GM12874 (cell line): ENCODE data around the gene EID1.

ENCODE experiments used
- TF ChIP-seq, protein P1 (sequence below): IDR thresholded peaks from 2 replicates; pipeline ENCODE4 v1.5.1; 2011; ENCODE audit warnings: low read depth, mild to moderate bottlenecking, control low read depth, low read length, moderate library complexity; ENCODE audit not compliant: insufficient read depth

The EID1 gene

DNA sequence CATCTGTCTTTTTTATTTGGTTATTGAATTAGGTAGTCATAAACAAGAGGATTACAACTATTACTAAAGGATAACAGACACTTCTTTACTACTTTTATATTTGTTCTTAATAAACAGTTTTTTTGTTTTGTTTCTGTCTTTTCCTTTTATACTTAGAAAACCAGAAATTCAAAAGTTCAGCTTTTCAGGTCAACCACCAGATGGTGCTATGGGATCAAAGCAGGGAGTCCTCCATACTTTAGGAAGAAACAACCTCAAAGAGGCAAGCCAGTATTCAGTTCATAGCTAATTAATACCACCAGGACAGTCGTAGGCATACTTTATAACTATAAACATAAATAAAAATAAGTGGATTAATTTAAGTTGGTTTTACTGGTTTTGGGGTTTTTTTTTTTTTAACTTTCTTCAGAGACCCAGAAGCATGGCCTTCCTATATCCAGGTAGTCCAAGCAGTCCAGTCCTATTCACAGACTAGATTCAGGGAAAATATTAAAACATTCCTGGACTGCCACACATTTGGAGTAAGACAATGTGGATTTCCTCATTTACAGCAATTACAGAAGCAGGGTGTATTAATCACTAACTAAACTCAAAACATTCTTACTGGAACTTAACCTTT is 16.0 kb upstream of the EID1 start:
- TF ChIP-seq, protein P1, sequence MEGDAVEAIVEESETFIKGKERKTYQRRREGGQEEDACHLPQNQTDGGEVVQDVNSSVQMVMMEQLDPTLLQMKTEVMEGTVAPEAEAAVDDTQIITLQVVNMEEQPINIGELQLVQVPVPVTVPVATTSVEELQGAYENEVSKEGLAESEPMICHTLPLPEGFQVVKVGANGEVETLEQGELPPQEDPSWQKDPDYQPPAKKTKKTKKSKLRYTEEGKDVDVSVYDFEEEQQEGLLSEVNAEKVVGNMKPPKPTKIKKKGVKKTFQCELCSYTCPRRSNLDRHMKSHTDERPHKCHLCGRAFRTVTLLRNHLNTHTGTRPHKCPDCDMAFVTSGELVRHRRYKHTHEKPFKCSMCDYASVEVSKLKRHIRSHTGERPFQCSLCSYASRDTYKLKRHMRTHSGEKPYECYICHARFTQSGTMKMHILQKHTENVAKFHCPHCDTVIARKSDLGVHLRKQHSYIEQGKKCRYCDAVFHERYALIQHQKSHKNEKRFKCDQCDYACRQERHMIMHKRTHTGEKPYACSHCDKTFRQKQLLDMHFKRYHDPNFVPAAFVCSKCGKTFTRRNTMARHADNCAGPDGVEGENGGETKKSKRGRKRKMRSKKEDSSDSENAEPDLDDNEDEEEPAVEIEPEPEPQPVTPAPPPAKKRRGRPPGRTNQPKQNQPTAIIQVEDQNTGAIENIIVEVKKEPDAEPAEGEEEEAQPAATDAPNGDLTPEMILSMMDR: peak; percentile 63

DNA sequence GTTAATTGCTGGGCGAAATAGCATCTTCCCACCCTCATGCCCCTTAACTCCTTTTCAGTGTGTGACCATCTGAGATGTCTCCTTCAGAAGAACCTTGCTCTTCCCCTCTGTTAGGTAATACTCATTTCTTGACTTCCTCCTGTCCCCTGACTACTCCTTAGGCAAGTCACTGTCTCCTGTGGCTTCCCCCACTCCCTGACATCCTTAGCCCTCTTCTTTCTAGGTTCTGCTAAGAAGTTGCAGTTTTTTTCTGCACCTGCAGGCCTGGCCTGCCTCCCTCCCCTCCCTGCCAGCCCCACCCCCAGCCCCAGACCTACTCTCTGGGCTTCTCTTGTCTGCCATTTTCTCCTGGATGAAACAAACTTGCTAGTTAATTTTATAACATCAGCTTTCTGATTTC is 15.2 kb upstream of the EID1 start:
- TF ChIP-seq, protein P1: no peak

DNA sequence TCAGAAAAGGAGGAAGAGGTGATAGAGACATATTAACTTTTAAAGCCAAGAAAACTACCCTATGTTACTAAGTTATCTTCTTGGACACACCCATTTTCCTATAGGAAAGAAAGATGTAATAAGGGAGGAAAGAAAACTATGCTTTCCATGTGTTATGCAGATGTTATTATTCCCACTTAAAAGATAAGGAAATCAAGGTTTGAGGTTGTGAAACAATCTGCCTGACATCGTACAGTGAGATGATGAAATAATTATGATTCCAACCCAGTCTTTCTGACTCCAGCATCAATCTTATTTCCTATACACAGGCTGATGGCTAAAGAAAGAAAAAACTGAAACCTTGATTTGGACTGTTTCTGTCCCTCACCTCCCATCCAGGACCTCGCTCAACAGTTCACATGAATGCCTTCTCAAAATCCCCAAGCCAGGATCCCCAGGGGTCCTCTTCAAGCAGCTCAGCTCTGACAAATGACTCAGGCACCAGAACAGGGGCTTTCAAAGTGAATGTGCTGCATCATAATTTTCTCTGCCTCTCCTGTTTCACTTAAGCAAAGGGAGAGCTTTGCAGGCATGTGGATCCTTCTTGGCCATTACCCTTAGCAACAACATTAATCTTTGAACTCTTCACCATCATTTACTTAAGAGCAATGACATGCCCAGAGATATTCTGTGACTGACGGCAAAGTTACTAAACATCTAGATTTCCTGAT is 12.4 kb upstream of the EID1 start:
- TF ChIP-seq, protein P1: no peak

GRCh38 chr15:48866141-48866563 is 11.8 kb upstream of the EID1 start:
- TF ChIP-seq, protein P1: no peak

- TF ChIP-seq, protein P1: no peak
These were observed 9.9 kb upstream of the EID1 start for GRCh38 chr15:48868023-48868422.

DNA sequence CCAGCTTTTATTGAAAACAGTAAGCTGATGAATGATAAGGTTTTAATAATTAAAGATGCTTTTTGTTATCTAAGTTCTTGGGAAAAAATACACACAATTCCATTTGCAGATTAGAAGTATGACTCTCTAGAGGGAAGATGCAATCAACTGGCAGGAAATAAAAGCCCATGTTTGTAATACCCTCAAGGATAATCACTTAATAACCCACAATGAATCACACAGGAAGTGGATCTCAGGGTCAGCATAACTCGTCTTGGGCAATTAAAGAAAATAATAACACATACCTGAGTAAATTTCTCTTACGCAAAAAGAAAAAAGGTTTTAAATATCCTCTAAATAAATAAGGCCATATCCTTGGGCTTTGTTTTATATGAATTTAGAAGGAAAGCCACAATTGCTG is 9.4 kb upstream of the EID1 start:
- TF ChIP-seq, protein P1: no peak

- TF ChIP-seq, protein P1: no peak
These were observed 8.0 kb upstream of the EID1 start for GRCh38 chr15:48869966-48870365.
